SK-N-SH treated with all-trans-retinoic acid at 6 μM for 48 hours (cell line): ENCODE results near the gene DBP.

ENCODE experiments used
- ATAC-seq: fragments of 200-7000 bp; cut with Tn5 transposase; 3 replicates; pipeline ENCODE4 v1.9.1; 2020; ENCODE audit warnings: mild to moderate bottlenecking, moderate library complexity
- ARNTL ChIP-seq: fragments of 450-650 bp; formaldehyde crosslinking; IDR thresholded peaks from 2 replicates; pipeline ENCODE4 v1.5.0; 2020; ENCODE audit warnings: low read depth, mild to moderate bottlenecking, moderate library complexity, borderline replicate concordance
- BACH2 ChIP-seq: fragments of 250-450 bp; sonication (Bioruptor Pico); IDR thresholded peaks from 2 replicates; pipeline ENCODE4 v1.9.0; 2021; ENCODE audit warnings: mild to moderate bottlenecking, borderline replicate concordance
- CSDC2 ChIP-seq: fragments of 250-450 bp; sonication (Bioruptor Pico); IDR thresholded peaks from 2 replicates; pipeline ENCODE4 v1.5.0; 2020; ENCODE audit warnings: mild to moderate bottlenecking, moderate library complexity
- ESRRG ChIP-seq: fragments of 250-450 bp; sonication (Bioruptor Pico); IDR thresholded peaks from 2 replicates; pipeline ENCODE4 v1.6.1; 2021; ENCODE audit warnings: mild to moderate bottlenecking
- GLIS3 ChIP-seq: fragments of 250-450 bp; sonication (Bioruptor Pico); IDR thresholded peaks from 2 replicates; pipeline ENCODE4 v1.5.0; 2020; ENCODE audit warnings: mild to moderate bottlenecking, moderate library complexity
- ISL1 ChIP-seq: fragments of 250-450 bp; sonication (Bioruptor Pico); IDR thresholded peaks from 2 replicates; pipeline ENCODE4 v2.1.2; 2022; ENCODE audit warnings: mild to moderate bottlenecking, moderate library complexity
- OSR1 ChIP-seq: fragments of 250-450 bp; sonication (Bioruptor Pico); IDR thresholded peaks from 2 replicates; pipeline ENCODE4 v1.8.0; 2022; ENCODE audit warnings: moderate library complexity, mild to moderate bottlenecking, inconsistent platforms
- PATZ1 ChIP-seq: fragments of 250-450 bp; sonication (Bioruptor Pico); IDR thresholded peaks from 2 replicates; pipeline ENCODE4 v1.8.0; 2020; ENCODE audit warnings: mild to moderate bottlenecking, moderate library complexity, borderline replicate concordance
- POU6F1 ChIP-seq: fragments of 250-450 bp; sonication (Bioruptor Pico); IDR thresholded peaks from 2 replicates; pipeline ENCODE4 v1.8.0; 2021; ENCODE audit warnings: low read depth, mild to moderate bottlenecking, moderate library complexity, borderline replicate concordance
- RARB ChIP-seq: fragments of 250-450 bp; sonication (Bioruptor Pico); IDR thresholded peaks from 2 replicates; pipeline ENCODE4 v1.8.0; 2021; ENCODE audit warnings: mild to moderate bottlenecking, moderate library complexity
- SNAI2 ChIP-seq: fragments of 250-450 bp; sonication (Bioruptor Pico); IDR thresholded peaks from 2 replicates; pipeline ENCODE4 v1.5.0; 2020; ENCODE audit warnings: mild to moderate bottlenecking, moderate library complexity
- TOX ChIP-seq: fragments of 250-450 bp; sonication (Bioruptor Pico); IDR thresholded peaks from 2 replicates; pipeline ENCODE4 v1.8.0; 2021; ENCODE audit warnings: mild to moderate bottlenecking, moderate library complexity, borderline replicate concordance
- TSHZ2 ChIP-seq: fragments of 250-450 bp; sonication (Bioruptor Pico); IDR thresholded peaks from 2 replicates; pipeline ENCODE4 v1.5.0; 2020; ENCODE audit warnings: mild to moderate bottlenecking, moderate library complexity
- ZC3H10 ChIP-seq: fragments of 250-450 bp; sonication (Bioruptor Pico); IDR thresholded peaks from 2 replicates; pipeline ENCODE4 v1.5.1; 2021; ENCODE audit warnings: mild to moderate bottlenecking, moderate library complexity
- ZFP3 ChIP-seq: fragments of 250-450 bp; sonication (Bioruptor Pico); IDR thresholded peaks from 2 replicates; pipeline ENCODE4 v1.5.0; 2020; ENCODE audit warnings: mild to moderate bottlenecking, moderate library complexity
- ZNF565 ChIP-seq: fragments of 450-650 bp; formaldehyde crosslinking; conservative IDR thresholded peaks from 2 replicates; pipeline ENCODE4 v1.5.0; 2020; ENCODE audit warnings: low read depth, mild to moderate bottlenecking, moderate library complexity
- ZNF70 ChIP-seq: fragments of 450-650 bp; formaldehyde crosslinking; IDR thresholded peaks from 2 replicates; pipeline ENCODE4 v1.5.0; 2020; ENCODE audit warnings: mild to moderate bottlenecking, moderate library complexity
- TF ChIP-seq, protein P1 (sequence below): fragments of 250-450 bp; sonication (Bioruptor Pico); IDR thresholded peaks from 2 replicates; pipeline ENCODE4 v1.5.1; 2020; ENCODE audit warnings: low read depth, mild to moderate bottlenecking, moderate library complexity

DBP gene

DNA sequence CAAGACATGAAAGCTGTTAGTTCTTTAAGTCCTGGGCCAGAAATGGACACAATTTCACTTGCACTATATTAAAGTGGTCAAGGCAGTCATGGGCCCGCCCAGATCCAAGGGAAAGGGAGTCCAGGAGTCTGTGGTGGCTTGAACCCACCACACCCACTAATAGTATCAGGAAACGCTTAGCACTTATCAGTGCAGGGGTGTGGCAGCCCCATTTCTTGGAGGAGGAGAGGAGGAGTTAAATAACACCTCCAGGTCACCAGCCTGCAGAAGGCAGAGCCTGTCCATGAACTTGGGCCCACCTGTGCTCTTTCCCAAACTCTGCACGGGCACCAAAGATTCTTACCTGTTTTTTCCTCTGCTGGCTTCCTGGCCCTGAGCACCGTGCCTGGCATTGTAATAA lies 41.0 kb upstream of the DBP start:
- no peak for ATAC-seq
- TF ChIP-seq ZFP3 (CRISPR knock-in tag) (no peak), ARNTL (no peak), BACH2 (CRISPR knock-in tag) (no peak), GLIS3 (CRISPR knock-in tag) (no peak), TSHZ2 (CRISPR knock-in tag) (no peak), PATZ1 (no peak), ZC3H10 (CRISPR knock-in tag) (no peak), ESRRG (CRISPR knock-in tag) (no peak)
- TF ChIP-seq, protein P1, sequence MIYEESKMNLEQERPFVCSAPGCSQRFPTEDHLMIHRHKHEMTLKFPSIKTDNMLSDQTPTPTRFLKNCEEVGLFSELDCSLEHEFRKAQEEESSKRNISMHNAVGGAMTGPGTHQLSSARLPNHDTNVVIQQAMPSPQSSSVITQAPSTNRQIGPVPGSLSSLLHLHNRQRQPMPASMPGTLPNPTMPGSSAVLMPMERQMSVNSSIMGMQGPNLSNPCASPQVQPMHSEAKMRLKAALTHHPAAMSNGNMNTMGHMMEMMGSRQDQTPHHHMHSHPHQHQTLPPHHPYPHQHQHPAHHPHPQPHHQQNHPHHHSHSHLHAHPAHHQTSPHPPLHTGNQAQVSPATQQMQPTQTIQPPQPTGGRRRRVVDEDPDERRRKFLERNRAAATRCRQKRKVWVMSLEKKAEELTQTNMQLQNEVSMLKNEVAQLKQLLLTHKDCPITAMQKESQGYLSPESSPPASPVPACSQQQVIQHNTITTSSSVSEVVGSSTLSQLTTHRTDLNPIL (CRISPR knock-in tag) = no peak

- TF ChIP-seq ISL1 (CRISPR knock-in tag) (no peak), GLIS3 (CRISPR knock-in tag) (no peak)
- TF ChIP-seq, all 23 proteins: peak for 0
- ATAC-seq = no peak
Observed at GRCh38 chr19:48676887-48677286, 39.7 kb upstream of the DBP start.

DNA sequence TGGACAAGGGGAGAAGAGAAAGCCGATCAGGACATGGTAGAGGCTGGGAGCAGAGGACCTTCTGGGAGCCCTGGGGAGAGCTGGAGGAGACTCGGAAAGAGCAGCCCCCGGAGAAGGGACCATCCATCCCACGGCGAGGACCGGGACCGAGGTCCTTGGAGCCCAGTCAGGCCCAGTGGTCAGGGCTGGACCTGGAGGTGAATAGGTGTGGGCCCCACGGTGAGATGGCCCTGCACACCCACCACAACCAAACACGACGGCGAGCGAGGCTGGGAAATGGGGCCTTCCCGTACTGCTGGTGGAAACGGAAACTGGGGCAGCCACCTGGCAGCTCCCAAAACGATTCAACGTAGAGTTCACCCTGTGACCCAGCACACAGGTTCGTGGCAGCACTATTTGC lies 39.3 kb upstream of the DBP start:
- no peak for ATAC-seq
- TF ChIP-seq OSR1 (CRISPR knock-in tag) (no peak), CSDC2 (CRISPR knock-in tag) (no peak), SNAI2 (CRISPR knock-in tag) (no peak), GLIS3 (CRISPR knock-in tag) (no peak), POU6F1 (CRISPR knock-in tag) (no peak), BACH2 (CRISPR knock-in tag) (no peak), ZNF70 (CRISPR knock-in tag) (no peak), ARNTL (no peak), ESRRG (CRISPR knock-in tag) (no peak), ZNF565 (CRISPR knock-in tag) (no peak)
- TF ChIP-seq, protein P1 (CRISPR knock-in tag) = no peak

DNA sequence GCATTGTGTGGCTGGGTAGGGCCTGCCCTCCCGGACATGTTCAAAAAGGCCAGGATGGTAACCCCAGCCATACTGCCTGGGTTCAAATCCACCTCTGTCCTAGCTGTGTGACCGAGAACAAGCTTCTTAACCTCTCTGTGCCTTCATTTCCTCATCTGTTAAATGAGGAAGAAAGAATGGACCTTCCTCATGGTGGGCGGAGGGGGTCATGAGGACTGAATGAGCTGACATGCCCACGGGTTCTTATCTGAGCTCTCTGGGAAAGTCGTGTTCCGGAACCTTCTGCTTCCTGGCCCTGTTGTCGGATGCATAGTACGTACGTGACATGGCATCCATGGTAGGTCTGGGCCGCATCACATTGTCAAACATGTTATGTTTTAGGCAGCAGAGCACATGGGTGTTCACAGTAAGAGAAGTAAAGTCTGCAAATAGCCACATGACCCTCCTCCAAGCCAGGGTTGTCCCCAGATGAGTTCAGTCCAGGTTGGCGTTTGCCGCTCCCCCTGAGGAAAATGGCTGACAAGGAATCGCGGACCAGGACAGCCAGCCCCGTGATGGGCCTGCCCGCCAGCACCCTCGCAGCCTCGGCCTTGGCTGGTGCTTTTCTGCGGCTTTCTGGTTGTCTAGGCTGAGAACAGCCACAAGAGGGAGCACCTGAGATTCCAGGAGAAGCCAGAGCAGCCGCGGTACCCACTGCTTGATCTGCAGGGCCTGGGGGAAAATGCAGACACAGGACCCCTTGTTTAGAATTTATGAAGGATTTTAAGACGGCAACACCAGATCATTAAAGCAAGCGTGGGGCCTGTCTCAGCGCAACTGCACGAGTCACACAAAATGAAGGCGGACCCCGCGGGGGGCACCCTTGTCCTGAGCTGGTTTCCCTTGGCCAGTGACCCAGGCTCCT lies 38.0 kb upstream of the DBP start:
- TF ChIP-seq TOX (CRISPR knock-in tag) = no peak
- TF ChIP-seq ZC3H10 (CRISPR knock-in tag) = no peak
- TF ChIP-seq RARB = no peak
- peak; percentile 97 for ATAC-seq
